Left lobe of liver (tissue), 2 donors: ENCODE data around the gene SLTM. TPM values are rescaled to one million over a fixed set of nuclear protein-coding genes. Genes with fewer than 3 reads are reported as not detected.
A peak's percentile ranks its signal among the peaks of the same experiment; 100 is the strongest.
"Not testable (repeated sequence)": the region's sequence is repeated elsewhere in the genome, so short reads cannot be mapped to it uniquely, and the experiment has no call there.

Experiments used
- ATAC-seq: fragments of 200-7000 bp; cut with Tn5 transposase; one replicate; pipeline ENCODE4 v1.9.1; 2020; ENCODE audit warnings: mild to moderate bottlenecking, moderate library complexity
- DNase-seq: peaks from one replicate; pipeline ENCODE4 v3.0.0-alpha.2; 2020; ENCODE audit warnings: low spot score
- total RNA-seq: library from RNA; stranded (reverse); gene quantifications from one replicate; pipeline ENCODE4 v1.2.1, GENCODE V29; 2021
- donor health status: DM: no; HTN: no; CAD: no; lungs with moderate emphysema.
- donor health status: DM: no; HTN: yes; CAD: no.

The SLTM gene
- total RNA-seq, 1 donor from 2014 or later = 38.7 TPM

- DNase-seq = no peak
- no peak for ATAC-seq
These were observed 3.5 kb downstream of the SLTM start for GRCh38 chr15:58929891-58930416.

GRCh38 chr15:58926823-58927222, 6.7 kb downstream of the SLTM start:
- no peak for DNase-seq
- no peak for ATAC-seq

GRCh38 chr15:58924327-58924726, 9.2 kb downstream of the SLTM start:
- ATAC-seq = peak; percentile 67
- DNase-seq = no peak

DNA sequence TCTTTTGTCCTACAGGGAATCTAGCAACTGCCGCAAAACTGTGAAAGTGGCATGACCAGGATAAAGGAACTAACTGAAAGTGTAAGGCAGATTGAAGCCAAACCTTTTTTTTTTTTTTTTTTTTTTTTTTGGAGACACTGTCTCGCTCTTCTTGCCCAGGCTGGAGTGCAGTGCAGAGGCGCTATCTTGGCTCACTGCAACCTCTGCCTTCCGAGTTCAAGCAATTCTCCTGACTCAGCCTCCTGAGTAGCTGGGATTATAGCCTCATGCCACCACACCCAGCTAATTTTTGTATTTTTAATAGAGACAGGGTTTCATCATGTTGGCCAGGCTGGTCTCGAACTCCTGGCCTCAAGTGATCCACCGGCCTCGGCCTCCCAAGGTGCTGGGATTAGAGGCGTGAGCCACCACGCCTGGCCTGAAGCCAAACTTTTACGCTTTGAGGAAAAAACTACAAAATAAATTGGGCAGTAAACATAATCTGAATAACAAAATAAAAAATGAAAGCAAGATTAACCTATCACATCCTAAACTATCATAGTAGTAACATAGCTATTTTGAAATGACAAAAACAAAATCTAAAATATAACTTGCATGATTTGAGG, 9.7 kb downstream of the SLTM start:
- ATAC-seq = no peak

GRCh38 chr15:58923284-58923683, 10.2 kb downstream of the SLTM start:
- no peak for DNase-seq
- ATAC-seq = no peak

More for the DNA sequence above, 9.7 kb downstream of the SLTM start:
- no peak for DNase-seq

DNA sequence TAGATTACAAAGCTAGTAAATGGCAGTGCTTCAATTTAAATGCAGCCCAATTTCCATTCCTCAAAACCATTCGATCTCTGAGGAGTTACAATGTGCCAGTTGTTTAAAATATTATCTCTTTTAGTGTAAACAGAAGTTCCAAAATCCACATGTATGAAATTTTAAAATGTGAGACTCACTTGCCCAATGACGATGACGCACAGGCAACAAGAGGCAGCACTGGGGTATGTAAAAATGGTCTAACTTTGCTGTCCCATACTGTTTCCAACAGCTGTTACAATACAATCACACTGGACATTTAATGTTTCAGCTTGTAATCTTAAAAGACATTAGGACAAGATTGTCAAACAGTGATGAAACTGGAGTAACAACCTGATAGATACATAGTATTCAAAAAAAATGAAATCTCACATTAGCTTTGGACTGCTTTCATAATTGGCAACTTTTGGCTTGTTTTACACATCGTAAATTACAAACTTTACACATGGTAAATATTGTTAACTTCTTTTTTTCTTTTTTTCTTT, 12.2 kb downstream of the SLTM start:
- ATAC-seq = no peak
- DNase-seq = no peak

- not testable (repeated sequence) for DNase-seq, ATAC-seq
These were observed 13.0 kb downstream of the SLTM start for GRCh38 chr15:58920447-58920846.

- DNase-seq (no peak), ATAC-seq (no peak)
These were observed 14.2 kb downstream of the SLTM start for GRCh38 chr15:58919232-58919631.

DNA sequence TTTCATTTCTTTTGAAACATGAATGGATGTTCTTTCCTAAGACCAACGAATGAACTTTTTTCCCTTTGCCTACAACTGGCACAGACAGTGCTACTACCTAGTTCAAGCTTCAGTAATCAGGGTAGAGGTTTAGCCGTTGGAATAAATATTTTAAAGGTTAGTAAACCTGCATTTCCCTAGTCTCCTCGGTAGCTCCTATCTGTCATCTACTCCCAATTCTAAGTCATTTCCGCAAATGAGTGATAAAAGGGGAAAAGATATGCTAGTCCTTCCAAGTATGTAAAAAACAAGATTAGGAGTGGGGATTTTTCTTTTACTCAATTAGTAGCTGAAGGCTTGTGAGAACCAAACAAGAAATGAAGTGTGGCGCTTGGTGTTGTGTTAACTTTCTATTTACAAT, 15.2 kb downstream of the SLTM start:
- DNase-seq (no peak), ATAC-seq (no peak)

DNA sequence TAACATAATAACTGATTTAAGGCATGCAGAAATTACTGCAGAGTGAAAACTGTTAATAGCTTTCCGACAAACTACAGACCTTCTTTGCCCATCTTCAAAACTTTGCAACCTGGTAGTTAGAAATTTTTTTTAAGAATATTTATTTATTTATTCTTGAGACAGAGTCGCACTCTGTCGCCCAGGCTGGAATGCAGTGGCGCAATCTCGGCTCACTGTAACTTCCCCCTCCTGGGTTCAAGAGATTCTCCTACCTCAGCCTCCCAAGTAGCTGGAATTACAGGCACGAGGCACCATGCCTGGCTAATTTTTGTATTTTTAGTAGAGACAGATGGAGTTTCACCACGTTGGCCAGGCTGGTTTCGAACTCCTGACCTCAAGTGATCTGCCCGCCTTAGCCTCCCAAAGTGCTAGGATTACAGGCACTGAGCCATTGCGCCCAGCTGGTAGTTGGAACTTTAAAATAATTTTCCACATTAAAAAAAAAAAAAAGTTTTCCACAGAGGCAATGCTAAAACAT, 15.8 kb downstream of the SLTM start:
- ATAC-seq, DNase-seq: not testable (repeated sequence)

- DNase-seq = no peak
These were observed 16.5 kb downstream of the SLTM start for GRCh38 chr15:58916962-58917361.

GRCh38 chr15:58910456-58910855, 23.0 kb downstream of the SLTM start:
- no peak for ATAC-seq

More at GRCh38 chr15:58916962-58917361, 16.5 kb downstream of the SLTM start:
- no peak for ATAC-seq

GRCh38 chr15:58909616-58910015, 23.9 kb downstream of the SLTM start:
- ATAC-seq (no peak), DNase-seq (no peak)

More at GRCh38 chr15:58910456-58910855, 23.0 kb downstream of the SLTM start:
- DNase-seq = no peak

DNA sequence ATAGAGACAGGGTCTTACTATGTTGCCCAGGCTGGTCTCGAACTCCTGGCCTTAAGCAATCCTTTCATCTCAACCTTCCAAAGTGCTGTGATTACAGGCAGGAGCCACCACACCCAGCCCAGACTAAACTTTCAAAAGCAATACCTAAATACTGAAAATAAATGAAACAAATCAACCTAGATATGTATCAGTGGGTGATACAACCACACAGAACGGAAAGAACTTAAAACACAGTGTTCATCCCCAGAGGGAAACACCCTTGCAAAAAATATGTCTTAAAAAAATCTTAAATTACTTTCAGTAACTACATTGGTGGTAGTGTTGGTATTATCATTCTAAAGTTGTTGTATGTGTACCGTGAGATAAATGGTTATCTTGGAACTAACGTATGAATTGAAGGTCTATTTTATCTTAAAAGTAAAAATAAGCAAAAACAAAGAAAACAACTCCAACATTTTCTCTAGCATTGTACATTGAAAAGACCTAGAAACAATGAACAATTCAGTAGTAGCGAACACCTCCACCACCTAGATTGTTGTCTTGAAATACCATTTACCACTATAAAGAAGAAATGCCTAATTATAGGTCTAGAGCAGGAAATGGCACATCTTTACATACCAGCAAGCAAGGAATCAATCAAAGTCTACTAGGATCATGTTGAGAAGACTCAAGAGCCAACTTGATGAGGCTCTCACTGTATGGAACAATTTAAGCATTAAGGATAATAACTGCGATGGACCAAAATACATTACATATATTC, 24.7 kb downstream of the SLTM start:
- DNase-seq = no peak
- ATAC-seq = no peak

- ATAC-seq = peak; percentile 36
- no peak for DNase-seq
These were observed 32.8 kb downstream of the SLTM start for GRCh38 chr15:58900631-58901030.

DNA sequence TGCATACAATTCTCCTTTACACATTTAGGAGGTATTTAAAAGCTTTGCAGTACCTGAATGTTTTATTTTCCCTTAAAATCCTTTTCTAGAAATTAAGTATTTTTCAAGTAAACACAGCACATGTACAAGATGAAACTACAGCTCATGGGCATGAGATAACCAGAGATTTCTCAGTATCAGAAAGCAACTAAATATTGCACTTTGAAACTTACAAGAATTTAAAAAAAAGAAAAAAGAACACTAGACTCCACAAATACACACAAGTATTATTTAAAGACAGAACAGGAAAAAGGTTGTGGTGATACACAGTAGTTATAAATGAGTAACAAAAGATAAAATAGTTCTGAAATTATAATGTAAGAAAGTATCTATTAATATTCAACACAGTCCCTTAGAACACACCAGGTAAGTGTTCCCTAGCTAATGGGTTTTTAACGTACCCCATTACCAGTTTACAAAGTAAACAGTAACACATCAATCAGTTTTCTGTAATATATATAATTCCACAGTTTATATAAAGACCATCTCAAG, 35.3 kb downstream of the SLTM start:
- no peak for ATAC-seq
- DNase-seq = no peak

GRCh38 chr15:58889363-58889762, 44.1 kb downstream of the SLTM start:
- ATAC-seq = no peak
- DNase-seq = no peak

- no peak for ATAC-seq
- DNase-seq = no peak
These were observed 46.6 kb downstream of the SLTM start for GRCh38 chr15:58886921-58887320.

- ATAC-seq, DNase-seq: not testable (repeated sequence)
These were observed 49.6 kb downstream of the SLTM start for GRCh38 chr15:58883926-58884325.

GRCh38 chr15:58882243-58882642, 51.2 kb downstream of the SLTM start:
- ATAC-seq (no peak), DNase-seq (no peak)

DNA sequence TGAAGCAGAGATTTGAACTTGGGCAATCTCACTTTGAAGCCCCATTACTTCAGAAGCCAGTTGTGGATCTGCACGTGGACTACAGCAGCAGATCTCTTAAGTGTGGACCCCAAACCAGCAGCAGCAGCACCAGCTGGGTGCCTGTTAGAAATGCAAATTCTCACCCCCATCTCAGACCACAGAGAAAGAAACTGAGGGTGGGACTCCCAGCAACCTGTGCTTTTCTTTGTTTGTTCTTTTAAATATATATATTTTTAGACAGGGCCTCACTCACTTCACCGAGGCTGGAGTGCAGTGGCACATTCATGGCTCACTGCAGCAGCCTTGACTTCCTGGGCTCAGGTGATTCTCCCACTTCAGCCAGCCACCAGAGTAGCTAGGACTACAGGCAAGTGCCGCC, 53.2 kb downstream of the SLTM start:
- no peak for DNase-seq
- no peak for ATAC-seq
